ENCODE results near the gene SPSB3. TPM values are rescaled to one million over a fixed set of nuclear protein-coding genes. Genes with fewer than 3 reads are reported as not detected.
A peak's percentile ranks its signal among the peaks of the same experiment; 100 is the strongest.

Gene SPSB3
- total and polyA plus RNA-seq, 2 of the 13 experiments (the other 11 are each of a cell fraction or from before 2014, with no cell fraction given) = 13.2 to 21.9 TPM

- in situ Hi-C loops (cut with HindIII; ENCODE audit: extremely low pct_ligation_motif_present, low pct_unique_long_range_greater_than_20kb) (no loop called here), intact Hi-C loops (cut with micrococcal nuclease; ENCODE audit: unreplicated experiment) (loop anchor here (5.0 kb wide), 1 partner anchor 40 kb away; no protein-coding TSS in a partner anchor)
- no TSS peak for BruUV-seq (replicated peaks)
- TF ChIP-seq XRCC5 (optimal IDR thresholded peaks at IDR 0.05; ENCODE audit: low read length) (no peak), ZNF770 (CRISPR knock-in tag; IDR thresholded peaks at IDR 0.05) (0 out of 2 replicates have a peak, but pooled peaks have one; percentile 2), FOXJ3 (CRISPR knock-in tag; IDR thresholded peaks at IDR 0.05; ENCODE audit: borderline replicate concordance) (no peak), ZBTB40 (IDR thresholded peaks at IDR 0.05) (no peak), ZBTB40 (CRISPR knock-in tag; IDR thresholded peaks at IDR 0.05) (no peak), NFE2L1 (CRISPR knock-in tag; IDR thresholded peaks at IDR 0.05; ENCODE audit: borderline replicate concordance) (peak; percentile 60; the same call in 1 of the 2 replicates), ZNF484 (CRISPR knock-in tag; IDR thresholded peaks at IDR 0.05; ENCODE audit: borderline replicate concordance, low read depth) (no peak), ARID5B (CRISPR knock-in tag; IDR thresholded peaks at IDR 0.05) (no peak)
Measured at GRCh38 chr16:1772362-1772907, 9.9 kb downstream of the SPSB3 start, which contains the start of gene EME2. Gene EME2, plus strand, starts transcription at chr16:1772810. Its CDS starts 418 bp downstream, at chr16:1773228.

More at GRCh38 chr16:1772362-1772907, 9.9 kb downstream of the SPSB3 start, which contains the start of gene EME2:
- Histone ChIP-seq H3K36me3 (replicated peaks in 1 of 2; ENCODE audit: control insufficient read depth in 1 of 2, insufficient read depth in 2 of 2, low read length in 2 of 2) (peaks cover 7 to 26% of the 10 kb centered on the region in 2 experiments; a peak in 4 of 5 replicates), H3K27ac (ENCODE audit: extremely low read length, insufficient read depth, low read length) (peak within 1 kb of the TSS; percentile 90), H3K9ac (ENCODE audit: insufficient read depth, low read depth, low read length) (peak within 1 kb of the TSS; percentile 99), H2AFZ (ENCODE audit: low read length) (no peak within 1 kb of the TSS), H3K4me1 (ENCODE audit: insufficient read depth, low read length) (peaks cover 12% of the 10 kb centered on the region), H3K4me2 (ENCODE audit: low read depth, low read length) (peak within 1 kb of the TSS; percentile 91), H3K4me3 (replicated peaks in 1 of 3; ENCODE audit: insufficient read depth in 1 of 3, low read depth in 2 of 3, low read length in 3 of 3) (peak within 1 kb of the TSS; percentile 94 to 96 (median 95)), H3K79me2 (ENCODE audit: insufficient read depth, low read length) (peaks cover 30% of the 10 kb centered on the region), H4K20me1 (ENCODE audit: insufficient read depth, low read length) (no peaks in the 10 kb centered on the region), H3K9me3 (ENCODE audit: low read length) (no peaks in the 10 kb centered on the region), H3K27me3 (ENCODE audit: control insufficient read depth in 1 of 2, insufficient read depth in 2 of 2, low read length in 2 of 2) (no peaks in the 10 kb centered on the region; a peak in 2 of 5 replicates)
- peak; percentile 2 for ATAC-seq
- no peak for FAIRE-seq
- WGBS (ENCODE audit: low lambda C conversion rate) = 3% methylated on average over 15 of the region's 53 CpGs
- DNase-seq (ENCODE audit: low spot score) = peak; percentile 16
- ChIA-PET CTCF (ENCODE audit: low intra/inter-chr PET ratio, low total read pairs) (interaction anchor here (1.8 to 2.2 kb wide), 2 partner anchors 40 to 51 kb away, joined by 9 to 11 read pairs; no protein-coding TSS in a partner anchor), POLR2A (interaction anchor here (0.6 to 1.8 kb wide), 13 partner anchors 10 to 743 kb away, joined by 3 to 38 read pairs (median 4); partner anchors contain the start of genes FAHD1, HAGH, IGFALS and JPT2)

Measured in HepG2 (cell line).